ENCODE measurements around the gene ANKRD17.
"Not testable (repeated sequence)": the region's sequence is repeated elsewhere in the genome, so short reads cannot be mapped to it uniquely, and the experiment has no call there.

Gene ANKRD17

GRCh38 chr4:73258686-73259570 is at the start of gene ANKRD17:
Gene ANKRD17 (minus strand): TSS chr4:73258798. CDS start chr4:73258668, 130 bp downstream.
- peak; percentile 94 for DNase-seq (ENCODE audit: low spot score)

GRCh38 chr4:73308286-73308685 is 49.7 kb upstream of the ANKRD17 start:
- peak; percentile 25 for DNase-seq (ENCODE audit: low spot score)

GRCh38 chr4:73303711-73304110 is 45.1 kb upstream of the ANKRD17 start:
- DNase-seq (ENCODE audit: low spot score) = no peak

- DNase-seq (ENCODE audit: low spot score) = no peak
Observed at GRCh38 chr4:73299548-73300280, 41.1 kb upstream of the ANKRD17 start.

- DNase-seq (ENCODE audit: low spot score) = not testable (repeated sequence)
Observed at GRCh38 chr4:73292661-73293060, 34.1 kb upstream of the ANKRD17 start.

- DNase-seq (ENCODE audit: low spot score) = no peak
Observed at GRCh38 chr4:73281982-73282381, 23.4 kb upstream of the ANKRD17 start.

- no peak for DNase-seq (ENCODE audit: low spot score)
Observed at GRCh38 chr4:73281396-73281795, 22.8 kb upstream of the ANKRD17 start.

GRCh38 chr4:73277201-73277600 is 18.6 kb upstream of the ANKRD17 start:
- no peak for DNase-seq (ENCODE audit: low spot score)

- no peak for DNase-seq (ENCODE audit: low spot score)
Observed at GRCh38 chr4:73275318-73275654, 16.7 kb upstream of the ANKRD17 start.

GRCh38 chr4:73272816-73273215 is 14.2 kb upstream of the ANKRD17 start:
- DNase-seq (ENCODE audit: low spot score) = no peak

GRCh38 chr4:73267050-73267449 is 8.5 kb upstream of the ANKRD17 start:
- DNase-seq (ENCODE audit: low spot score) = no peak

- DNase-seq (ENCODE audit: low spot score) = peak; percentile 29
Observed at GRCh38 chr4:73259571-73260090, 1.0 kb upstream of the ANKRD17 start.

GRCh38 chr4:73258436-73258685 is 237 bp downstream of the ANKRD17 start:
- DNase-seq (ENCODE audit: low spot score) = no peak

GRCh38 chr4:73257651-73258435 is 755 bp downstream of the ANKRD17 start:
- DNase-seq (ENCODE audit: low spot score) = peak; percentile 29

GRCh38 chr4:73257234-73257633 is 1.4 kb downstream of the ANKRD17 start:
- peak; percentile 76 for DNase-seq (ENCODE audit: low spot score)

GRCh38 chr4:73255847-73256246 is 2.8 kb downstream of the ANKRD17 start:
- not testable (repeated sequence) for DNase-seq (ENCODE audit: low spot score)

- no peak for DNase-seq (ENCODE audit: low spot score)
Observed at GRCh38 chr4:73252001-73252400, 6.6 kb downstream of the ANKRD17 start.

GRCh38 chr4:73251384-73251783 is 7.2 kb downstream of the ANKRD17 start:
- DNase-seq (ENCODE audit: low spot score) = no peak

- DNase-seq (ENCODE audit: low spot score) = no peak
Observed at GRCh38 chr4:73250642-73251041, 8.0 kb downstream of the ANKRD17 start.

GRCh38 chr4:73248821-73249220 is 9.8 kb downstream of the ANKRD17 start:
- no peak for DNase-seq (ENCODE audit: low spot score)

- no peak for DNase-seq (ENCODE audit: low spot score)
Observed at GRCh38 chr4:73248416-73248815, 10.2 kb downstream of the ANKRD17 start.

- no peak for DNase-seq (ENCODE audit: low spot score)
Observed at GRCh38 chr4:73247100-73247499, 11.5 kb downstream of the ANKRD17 start.

- no peak for DNase-seq (ENCODE audit: low spot score)
Observed at GRCh38 chr4:73245955-73246354, 12.6 kb downstream of the ANKRD17 start.
